Measurements from ENCODE around the gene KLHL2.

- TF ChIP-seq ARNT (IDR thresholded peaks at IDR 0.05) (no peak), FOXA1 (IDR thresholded peaks at IDR 0.05) (no peak), FOXK2 (IDR thresholded peaks at IDR 0.05) (no peak), TARDBP (IDR thresholded peaks at IDR 0.05) (no peak), BHLHE40 (IDR thresholded peaks at IDR 0.05; ENCODE audit: borderline replicate concordance) (no peak), SP1 (IDR thresholded peaks at IDR 0.05) (no peak), NFRKB (IDR thresholded peaks at IDR 0.05) (no peak), FOXM1 (IDR thresholded peaks at IDR 0.05; ENCODE audit: borderline replicate concordance) (no peak), ELF4 (IDR thresholded peaks at IDR 0.05) (no peak), ZNF384 (IDR thresholded peaks at IDR 0.05) (no peak)
- TF ChIP-seq, protein P1, sequence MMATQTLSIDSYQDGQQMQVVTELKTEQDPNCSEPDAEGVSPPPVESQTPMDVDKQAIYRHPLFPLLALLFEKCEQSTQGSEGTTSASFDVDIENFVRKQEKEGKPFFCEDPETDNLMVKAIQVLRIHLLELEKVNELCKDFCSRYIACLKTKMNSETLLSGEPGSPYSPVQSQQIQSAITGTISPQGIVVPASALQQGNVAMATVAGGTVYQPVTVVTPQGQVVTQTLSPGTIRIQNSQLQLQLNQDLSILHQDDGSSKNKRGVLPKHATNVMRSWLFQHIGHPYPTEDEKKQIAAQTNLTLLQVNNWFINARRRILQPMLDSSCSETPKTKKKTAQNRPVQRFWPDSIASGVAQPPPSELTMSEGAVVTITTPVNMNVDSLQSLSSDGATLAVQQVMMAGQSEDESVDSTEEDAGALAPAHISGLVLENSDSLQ (IDR thresholded peaks at IDR 0.05) = no peak
Measured at GRCh38 chr4:165184220-165184619, 23.1 kb upstream of the KLHL2 start.

All from HEK293T (cell line).